Measurements from ENCODE around the gene GABRR2. TPM values are rescaled to one million over a fixed set of nuclear protein-coding genes. Genes with fewer than 3 reads are reported as not detected.

GABRR2 gene
- total RNA-seq, 1 experiment from 2014 or later = not detected

Other genes with a start within 250 kb of the GABRR2 start
- 12.7 and 21.5 TPM in 2 replicates for gene PNRC1, start 234.5 kb downstream of the GABRR2 start, total RNA-seq (2014; rRNA removed; shearing (Covaris generic))
- gene SRSF12, start 197.2 kb downstream of the GABRR2 start, total RNA-seq (2014; rRNA removed; shearing (Covaris generic)) = 2.1 and 3.7 TPM in 2 replicates
- 2.0 and 3.1 TPM in 2 replicates for gene PM20D2, start 169.2 kb downstream of the GABRR2 start, total RNA-seq (2014; rRNA removed; shearing (Covaris generic))
- gene GABRR1, start 97.9 kb downstream of the GABRR2 start, total RNA-seq (2014; rRNA removed; shearing (Covaris generic)) = 0.07 and 0.10 TPM in 2 replicates
- gene UBE2J1, start 37.4 kb upstream of the GABRR2 start, total RNA-seq (2014; rRNA removed; shearing (Covaris generic)) = 11.8 and 12.2 TPM in 2 replicates
- 16.0 and 19.8 TPM in 2 replicates for gene RRAGD, start 97.0 kb upstream of the GABRR2 start, total RNA-seq (2014; rRNA removed; shearing (Covaris generic))
- 6.2 and 10.5 TPM in 2 replicates for gene ANKRD6, start 117.9 kb upstream of the GABRR2 start, total RNA-seq (2014; rRNA removed; shearing (Covaris generic))